NCI-H2107 treated with DMSO at 0.1 percent for 48 hours (cell line): ENCODE measurements around the gene HSFX3.
A peak's percentile ranks its signal among the peaks of the same experiment; 100 is the strongest.
"Not testable (repeated sequence)": the region's sequence is repeated elsewhere in the genome, so short reads cannot be mapped to it uniquely, and the experiment has no call there.

ENCODE experiments used
- DNase-seq: peaks from one replicate; lab custom pipeline; 2025; ENCODE audit not compliant: unreplicated experiment; lab: John Stamatoyannopoulos, UW

The HSFX3 gene

DNA sequence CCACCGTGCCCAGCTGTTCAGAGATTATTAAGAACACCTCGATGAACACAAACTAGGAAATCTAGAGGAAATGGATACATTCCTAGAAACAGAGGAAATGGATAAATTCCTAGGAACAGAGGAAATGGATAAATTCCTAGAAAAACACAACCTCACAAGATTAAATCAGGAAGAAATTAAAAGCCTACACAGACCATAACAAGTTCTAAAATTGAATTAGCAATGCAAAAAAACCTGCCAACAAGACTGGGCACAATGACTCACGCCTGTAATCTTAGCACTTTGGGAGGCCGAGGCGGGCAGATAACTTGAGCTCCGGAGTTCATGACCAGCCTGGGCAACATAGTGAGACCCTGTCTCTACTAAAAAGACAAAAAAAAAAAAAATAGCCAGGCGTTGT lies 31.5 kb downstream of the HSFX3 start:
- DNase-seq: no peak

DNA sequence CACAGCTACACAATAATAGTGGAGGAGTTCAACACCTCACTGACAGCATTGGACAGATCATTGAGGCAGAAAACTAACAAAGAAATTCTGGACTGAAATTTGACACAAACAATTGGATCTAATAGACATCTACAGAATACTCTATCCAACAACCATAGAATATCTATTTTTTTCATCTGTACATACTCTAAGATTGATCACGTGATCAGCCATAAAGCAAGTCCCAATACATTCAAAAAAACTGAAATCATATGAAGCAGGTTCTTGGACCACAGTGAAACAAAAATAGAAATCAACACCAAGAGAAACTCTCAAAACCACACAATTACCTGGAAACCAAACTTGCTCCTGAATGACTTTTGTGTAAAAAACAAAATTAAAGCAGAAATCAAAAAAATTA lies 32.4 kb downstream of the HSFX3 start:
- no peak for DNase-seq

DNA sequence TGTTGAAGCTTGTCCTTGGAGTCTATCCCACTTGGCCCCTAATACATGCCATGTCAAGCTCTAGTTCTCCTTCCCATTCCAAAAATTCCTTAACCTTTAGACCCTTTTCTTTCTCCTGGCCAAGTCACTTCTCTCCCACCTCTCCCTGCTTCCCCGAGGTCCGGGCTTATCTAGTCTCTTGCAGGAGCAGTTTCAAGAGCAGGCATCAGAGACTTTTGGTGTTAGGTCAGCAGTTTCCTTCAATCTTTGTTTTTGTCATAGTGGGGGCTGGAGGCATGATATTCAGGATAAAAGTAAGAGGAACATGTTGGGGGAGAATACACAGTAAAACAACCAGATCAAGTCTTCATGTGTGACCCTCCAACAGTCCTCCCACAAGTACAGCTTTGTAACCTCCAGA lies 33.1 kb downstream of the HSFX3 start:
- DNase-seq: no peak

DNA sequence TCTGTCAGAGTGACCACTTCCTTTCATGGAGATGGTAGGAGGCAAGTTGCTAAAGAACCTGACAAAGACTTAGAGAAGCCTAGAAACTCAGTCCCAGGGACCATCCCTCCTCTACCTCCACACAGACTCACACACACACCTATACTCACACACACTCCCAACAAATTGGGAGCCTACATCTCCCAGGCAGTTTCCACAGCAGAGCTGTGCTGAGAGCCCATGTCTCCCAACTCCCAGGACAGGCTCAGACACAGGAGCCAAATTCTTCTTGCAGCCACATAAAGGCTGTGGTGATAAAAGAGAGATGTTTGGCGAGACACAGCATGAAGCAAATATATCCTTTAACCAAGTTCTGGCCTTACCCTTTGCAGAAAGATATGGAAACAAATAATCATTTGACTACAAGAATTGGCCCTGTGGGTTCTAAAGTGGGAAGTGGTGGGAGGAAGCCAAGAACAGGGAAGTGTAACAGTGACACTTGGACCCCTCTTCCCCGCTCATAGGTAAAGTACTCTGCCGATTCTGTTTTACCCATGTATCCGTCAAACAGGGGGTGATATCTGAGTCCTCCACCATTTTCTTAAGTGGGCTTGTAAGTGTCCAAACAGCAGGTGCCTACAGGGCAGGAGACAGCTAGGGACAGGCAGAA lies 33.6 kb downstream of the HSFX3 start:
- DNase-seq: no peak

DNA sequence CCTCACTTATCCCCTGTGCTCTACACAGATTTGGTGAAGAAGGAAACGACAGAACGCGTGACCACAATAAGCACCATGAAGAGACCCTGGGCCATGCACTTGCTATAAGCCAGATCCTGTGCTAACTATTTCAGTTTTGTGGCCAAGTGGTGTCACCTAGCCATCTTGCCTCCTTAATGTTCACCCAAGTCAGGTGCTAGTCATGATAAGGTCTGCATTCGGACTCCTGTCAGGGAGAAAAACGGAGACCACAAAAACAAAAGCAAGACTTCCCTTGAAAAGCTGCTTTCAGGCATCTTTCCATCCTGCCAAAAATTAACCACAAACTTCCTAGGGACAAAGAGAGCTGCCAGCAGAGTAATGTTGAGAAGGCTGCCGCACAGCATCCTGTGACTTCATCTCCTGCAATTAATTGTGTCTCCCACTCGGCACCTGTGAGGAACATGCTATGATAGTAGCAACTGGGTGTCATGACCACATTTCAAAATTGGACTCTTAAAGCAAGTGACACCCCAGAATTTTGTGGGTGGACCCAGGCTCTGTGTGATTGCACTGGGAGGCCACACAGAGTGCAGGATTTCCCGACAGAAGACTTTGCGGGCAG lies 35.8 kb downstream of the HSFX3 start:
- peak; percentile 53 for DNase-seq

DNA sequence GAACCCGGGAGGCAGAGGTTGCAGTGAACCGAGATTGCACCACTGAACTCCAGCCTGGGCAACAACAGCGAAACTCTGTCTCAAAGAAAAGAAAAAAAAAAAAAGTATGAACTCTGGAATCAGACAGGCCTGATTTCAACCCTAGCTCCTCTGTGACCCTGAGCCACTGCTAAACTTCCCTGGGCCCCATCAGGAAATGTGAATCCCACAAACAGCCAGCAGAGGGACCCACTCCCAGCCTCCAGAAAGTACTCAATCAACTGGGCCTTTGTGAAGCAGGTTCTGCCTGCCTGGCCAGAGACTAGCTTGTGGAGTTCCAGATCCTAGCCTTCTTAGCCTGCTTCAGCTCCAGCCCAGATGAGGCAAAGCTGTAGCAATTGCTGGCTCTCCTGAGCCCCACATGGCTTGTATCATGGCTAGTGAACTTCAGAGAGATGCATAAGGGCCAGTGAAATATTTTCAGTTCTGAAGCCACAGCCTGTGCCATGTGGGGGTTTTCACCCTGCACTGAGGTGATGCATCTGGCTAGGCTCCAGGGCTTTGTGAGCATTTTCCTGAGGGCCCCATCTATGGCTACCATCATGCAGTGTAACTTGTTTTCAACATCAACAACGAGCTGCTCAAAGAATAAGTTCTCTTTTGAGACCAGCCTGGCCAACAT lies 37.4 kb downstream of the HSFX3 start:
- peak; percentile 5 for DNase-seq

DNA sequence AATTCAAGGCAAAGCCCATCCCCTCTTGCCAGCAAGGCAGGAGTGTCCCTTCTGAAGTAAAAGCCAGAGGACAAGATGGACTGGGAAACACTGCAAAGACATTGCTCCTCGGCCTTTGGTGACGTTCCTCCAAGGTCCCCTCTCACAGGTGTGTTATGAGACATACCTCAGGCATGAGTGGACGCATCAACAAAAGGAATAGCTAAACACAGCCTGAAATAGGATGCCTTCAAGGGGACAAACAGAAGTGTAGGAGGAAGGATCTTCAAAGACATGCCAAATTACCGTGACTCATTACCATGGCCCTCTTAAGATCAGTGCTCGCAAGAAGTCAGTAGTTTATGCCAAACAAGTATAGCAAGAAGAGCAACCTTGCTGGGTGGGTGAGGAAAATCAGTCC lies 38.6 kb downstream of the HSFX3 start:
- no peak for DNase-seq

DNA sequence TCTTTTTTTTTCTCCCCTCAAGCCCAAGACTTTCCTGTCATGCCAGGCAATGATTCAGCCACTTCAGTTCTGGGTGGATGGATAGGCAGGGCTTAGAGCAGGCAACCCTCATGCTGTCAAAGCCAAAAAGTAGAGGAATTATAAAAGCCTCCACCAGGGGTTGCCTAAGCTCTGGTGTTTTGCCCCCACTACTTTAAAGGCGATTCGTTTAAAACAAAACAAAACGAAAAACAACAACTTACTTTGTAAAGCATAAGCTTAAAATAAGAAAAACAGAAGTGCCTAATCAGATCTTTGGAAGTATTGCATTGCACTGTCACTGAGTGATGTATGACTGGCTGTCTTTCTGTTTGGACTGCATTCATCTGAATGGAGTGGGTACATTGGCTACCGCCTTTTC lies 39.3 kb downstream of the HSFX3 start:
- no peak for DNase-seq

DNA sequence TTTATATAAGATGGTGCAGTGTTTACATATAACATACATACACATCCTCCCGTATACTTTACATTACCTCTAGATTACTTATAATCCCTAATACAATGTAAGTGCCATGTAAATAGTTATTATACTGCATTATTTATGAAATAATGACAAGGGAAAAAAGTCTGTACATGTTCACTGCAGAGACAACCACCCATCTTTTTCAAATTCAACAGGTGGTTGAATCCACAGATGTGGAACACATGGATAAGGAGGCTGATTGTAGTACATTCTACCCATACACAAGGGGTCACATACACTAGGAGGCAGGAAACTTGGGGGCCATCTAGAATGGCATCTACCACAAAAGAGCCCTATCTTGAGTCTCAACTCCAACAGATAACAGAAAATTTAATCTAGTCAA lies 41.3 kb downstream of the HSFX3 start:
- DNase-seq: no peak

DNA sequence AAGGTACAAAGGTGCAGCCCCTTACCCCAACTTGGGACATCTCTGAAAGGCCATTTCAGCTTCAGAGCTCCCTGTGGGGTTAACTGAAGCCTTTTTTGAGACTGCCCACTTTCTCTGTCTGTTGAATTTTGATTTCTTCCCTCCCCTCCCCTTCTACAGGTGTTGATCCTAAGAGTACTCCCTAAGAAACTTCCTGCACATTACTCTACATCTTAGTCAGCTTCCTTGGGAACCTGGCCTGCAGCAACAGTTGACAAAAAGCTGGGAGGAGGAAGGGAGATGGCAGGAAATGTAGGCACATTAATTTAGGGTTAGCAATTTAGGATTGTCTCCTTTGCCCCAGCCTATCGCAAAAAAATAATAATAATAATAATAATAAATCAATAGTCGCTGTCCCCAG lies 43.4 kb downstream of the HSFX3 start:
- no peak for DNase-seq

DNA sequence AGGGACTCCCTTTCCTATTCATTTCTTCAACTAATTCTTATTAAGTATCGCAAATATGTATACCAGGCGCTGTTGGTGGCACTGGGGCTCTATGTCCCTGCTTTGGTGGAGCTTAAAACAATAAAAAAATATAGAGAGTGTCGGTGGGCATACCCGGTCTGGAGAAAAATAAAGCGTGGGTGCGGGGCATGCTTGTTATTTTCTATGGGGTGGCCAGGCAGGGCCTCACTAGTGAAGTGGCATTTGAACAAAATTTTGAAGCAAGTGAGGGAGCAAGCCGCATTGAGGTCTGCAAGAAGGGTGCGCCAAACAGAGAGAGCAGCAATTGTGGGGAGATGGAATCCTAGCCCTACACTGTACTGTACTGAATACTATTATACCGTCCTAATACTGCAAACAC lies 44.1 kb downstream of the HSFX3 start:
- DNase-seq: no peak

DNA sequence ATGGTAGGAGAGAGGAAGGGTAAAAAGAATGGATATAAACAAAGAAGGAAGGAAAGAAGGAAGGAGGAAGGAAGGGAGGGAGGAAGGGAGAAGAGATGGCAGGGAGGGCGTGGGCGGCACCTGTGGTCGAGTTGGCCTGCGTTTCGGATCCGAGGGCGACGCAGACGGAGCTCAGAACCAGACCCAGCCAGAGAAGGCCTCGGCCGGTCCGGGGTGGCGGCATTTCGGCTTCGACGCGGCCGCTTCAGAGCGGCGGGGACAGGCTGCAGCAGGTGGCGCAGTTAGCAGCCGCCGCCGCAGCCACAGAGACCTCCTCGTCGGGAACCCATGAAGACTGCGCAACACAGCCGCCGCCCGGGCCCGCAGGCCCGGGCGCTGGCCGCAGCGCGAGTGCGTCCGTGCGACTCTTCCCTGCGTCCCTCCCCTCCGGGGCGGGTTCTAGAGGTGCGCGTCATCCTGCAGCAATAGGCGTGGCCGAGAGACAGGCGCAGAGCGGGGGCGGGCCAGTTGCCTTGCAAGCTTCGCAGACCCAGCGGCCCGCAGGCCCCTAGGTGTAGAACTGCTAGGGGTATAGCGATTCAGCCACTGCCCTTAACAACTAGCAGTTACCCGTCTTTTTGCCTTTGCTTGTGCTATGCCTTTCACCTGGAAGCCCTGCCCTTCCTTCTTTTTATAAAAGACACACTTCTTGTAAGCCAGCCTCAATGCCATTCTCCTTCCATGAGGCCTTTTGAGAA lies 44.6 kb downstream of the HSFX3 start, which contains the start of gene IDS:
Gene IDS (minus strand): TSS at position 392 of the 737 bp plus-strand sequence. CDS start 169 bp downstream, at position 223.
- DNase-seq: peak; percentile 63

DNA sequence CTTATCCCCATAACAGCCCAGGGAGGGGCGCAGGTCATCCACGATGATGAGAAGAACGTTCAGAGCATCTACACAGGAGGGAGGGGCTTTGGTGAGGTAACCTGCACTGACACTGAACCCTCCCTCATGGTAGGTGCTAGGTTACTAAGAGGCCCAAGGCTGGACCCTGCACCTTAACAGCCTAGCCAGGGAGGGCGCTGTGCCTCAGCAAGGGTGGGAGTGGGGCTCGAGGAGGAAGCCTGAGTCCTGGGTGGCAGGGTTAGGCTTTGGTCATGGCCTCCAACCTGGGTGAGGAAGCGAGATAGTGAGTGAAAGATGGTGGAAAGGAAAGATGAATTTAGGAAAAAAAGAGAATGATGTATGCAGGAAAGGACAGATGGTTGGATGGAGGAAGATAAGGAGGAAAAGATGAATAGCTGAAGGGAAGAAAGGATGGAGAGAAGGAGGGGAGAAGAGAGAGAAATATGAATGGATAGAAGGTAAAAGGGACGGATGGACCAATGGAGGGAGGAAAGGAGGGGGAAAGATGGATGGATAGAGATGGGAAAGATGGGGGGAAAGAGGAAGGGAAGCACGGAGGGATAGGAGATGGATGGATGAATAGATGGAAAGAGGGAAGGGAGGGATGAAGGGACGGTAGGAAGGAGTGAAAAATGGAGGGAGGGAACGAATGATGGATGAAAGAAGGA lies 45.4 kb downstream of the HSFX3 start:
- no peak for DNase-seq

DNA sequence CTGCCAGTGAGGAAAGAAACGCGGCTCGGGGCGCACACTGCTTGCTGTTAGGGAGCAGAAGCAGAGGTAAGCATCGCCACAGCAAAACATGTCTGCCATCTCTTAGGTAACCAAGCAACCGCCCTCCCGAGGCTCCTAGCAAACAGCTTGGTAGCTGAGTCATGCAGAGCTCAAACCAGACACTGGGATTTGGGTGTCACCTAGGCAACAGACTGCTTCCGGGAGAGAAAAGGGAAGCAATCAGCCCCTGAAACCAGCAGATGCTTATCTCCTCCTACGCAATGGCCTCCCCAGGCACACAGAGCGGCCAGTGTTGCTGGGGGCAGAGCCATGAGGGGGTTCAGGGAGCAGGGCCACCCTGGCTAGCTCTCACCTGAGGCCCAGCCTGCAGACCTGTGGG lies 46.3 kb downstream of the HSFX3 start:
- DNase-seq: not testable (repeated sequence)

DNA sequence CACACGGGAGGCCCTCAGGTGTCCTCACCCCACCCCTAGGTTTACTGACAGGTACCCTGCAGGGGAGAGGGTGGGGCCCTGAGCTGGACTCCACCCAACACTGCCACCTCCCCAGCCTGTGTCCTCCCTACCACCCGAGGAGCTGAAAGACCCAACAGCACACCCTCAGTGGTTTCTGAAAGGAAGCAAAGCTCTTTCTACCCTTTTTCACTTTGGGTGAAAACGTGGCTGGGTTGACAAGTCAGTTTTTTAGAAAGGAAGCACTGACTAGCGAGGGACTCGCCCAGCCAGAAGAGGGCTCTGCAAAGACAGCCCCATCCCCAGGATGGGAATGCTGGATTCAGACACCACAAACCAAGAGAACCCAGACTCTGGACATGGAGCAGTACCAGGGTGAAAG lies 46.8 kb downstream of the HSFX3 start:
- DNase-seq: not testable (repeated sequence)

DNA sequence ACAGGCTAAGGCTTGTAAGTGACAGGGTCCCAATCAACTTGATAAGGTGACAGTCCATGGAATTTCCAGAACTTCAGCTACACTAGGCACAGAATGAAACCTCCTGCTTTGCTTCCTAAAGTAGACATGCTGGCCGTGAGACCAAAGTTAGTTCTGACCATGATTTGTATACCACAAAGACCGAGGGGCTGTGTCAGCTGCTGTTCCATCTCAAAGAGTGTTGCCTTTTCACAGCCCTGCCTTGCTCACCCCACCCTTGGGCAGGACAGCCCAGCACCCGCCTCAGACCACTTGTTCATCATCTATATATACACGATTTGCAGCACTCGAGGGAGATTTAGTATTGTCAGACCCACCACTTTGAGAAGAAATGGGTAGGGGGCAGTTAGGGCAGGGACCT lies 50.0 kb downstream of the HSFX3 start:
- DNase-seq: no peak

DNA sequence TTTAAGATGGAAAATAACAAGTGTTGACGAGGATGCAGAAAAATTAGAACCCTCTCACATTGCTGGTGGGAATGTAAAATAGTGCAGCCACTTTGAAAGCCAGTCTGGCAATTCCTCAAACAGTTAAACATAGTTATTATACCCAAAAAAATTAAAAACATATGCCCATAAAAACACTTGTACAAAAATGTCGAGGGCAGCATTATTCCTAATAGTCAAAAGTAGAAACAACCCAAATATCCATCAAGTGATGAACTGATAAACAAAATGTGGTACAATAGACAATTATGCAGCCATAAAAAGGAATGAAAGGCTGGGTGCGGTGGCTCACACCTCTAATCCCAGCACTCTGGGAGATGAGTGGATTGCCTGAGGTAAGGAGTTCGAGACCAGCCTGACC lies 51.0 kb downstream of the HSFX3 start:
- no peak for DNase-seq
